ENCODE measurements around the gene SYNGAP1. TPM values are rescaled to one million over a fixed set of nuclear protein-coding genes. Genes with fewer than 3 reads are reported as not detected.

Gene SYNGAP1
- polyA plus RNA-seq, 3 donors, result 32.6 to 51.5 (median 33.5) TPM

DNA sequence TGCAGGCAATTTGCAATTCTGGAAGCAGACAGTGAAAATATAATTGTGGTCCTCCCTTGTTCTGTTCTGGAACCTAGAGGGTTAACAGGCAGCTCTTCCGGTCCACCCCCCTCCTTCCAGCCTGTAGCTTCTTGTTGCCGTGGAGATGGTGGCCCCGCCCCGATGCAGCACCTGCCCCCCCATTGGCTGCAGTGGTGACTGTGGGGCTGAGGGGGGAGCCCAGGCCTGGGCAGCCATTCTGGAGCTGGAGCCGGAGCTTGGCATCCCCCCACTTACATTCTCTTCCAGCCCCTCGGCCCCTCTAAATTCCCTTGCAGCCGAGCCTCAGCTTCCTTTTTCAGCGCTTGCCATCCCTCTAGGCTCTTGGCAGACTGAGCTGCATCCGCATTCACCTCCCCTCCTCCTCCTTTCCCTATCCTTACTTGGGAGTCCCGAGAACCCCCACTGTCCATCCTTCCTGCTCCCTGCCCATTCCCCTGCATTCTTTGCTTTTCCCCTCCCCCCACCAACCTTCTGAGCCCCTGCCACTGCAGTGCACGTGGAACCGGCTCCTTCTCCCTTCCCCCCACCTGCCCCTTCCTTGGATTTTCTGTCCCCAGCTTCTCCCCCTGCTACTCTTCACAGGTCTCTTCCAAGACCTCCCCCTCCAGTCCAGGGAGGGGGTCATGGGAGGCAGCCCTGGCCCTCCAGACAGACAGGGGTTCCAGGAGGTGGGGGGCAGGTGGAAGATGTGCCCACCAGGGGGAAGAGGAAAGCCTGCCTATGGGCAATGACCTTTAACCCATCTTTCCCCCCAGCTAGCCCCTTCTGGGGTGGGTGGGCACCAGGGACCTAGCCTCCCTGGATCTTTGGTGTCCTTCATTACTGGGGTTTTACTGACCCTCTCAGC lies 11.4 kb downstream of the SYNGAP1 start:
- DNase-seq (ENCODE audit: extremely low read depth in 1 of 11, low read depth in 9 of 11, low spot score in 4 of 11), result no peak

DNA sequence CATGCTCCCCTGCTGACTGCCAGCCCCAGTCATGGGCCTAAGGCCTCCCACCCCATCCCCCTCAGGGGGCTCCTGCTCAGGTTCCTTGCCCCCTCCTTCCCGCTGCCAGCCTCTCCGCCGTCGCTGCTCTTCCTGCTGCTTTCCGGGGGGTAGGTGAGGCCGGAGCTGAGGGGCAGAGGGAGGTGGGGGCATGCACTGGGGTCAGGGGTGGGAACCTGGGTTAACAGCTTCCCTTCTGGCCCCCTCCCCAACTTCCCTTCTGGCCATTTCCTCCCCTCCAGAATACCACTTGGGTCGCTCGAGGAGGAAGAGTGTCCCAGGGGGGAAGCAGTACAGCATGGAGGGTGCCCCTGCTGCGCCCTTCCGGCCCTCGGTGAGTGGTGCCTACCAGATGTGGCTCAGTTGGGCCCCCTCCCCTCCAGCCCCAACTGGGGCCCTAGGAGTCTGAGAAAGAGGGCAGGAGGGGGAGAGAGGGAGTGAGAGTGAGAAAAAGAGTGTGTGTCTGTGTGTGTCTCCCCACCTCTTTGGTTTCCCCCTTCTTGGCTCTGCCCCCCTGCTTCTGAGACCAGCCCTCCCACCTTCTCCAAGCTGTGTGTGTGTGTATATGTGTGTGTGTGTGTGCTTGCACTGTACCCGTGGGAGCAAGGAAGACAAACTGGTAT lies 12.1 kb downstream of the SYNGAP1 start:
- DNase-seq (ENCODE audit: extremely low read depth in 1 of 11, low read depth in 9 of 11, low spot score in 4 of 11), result no peak

DNA sequence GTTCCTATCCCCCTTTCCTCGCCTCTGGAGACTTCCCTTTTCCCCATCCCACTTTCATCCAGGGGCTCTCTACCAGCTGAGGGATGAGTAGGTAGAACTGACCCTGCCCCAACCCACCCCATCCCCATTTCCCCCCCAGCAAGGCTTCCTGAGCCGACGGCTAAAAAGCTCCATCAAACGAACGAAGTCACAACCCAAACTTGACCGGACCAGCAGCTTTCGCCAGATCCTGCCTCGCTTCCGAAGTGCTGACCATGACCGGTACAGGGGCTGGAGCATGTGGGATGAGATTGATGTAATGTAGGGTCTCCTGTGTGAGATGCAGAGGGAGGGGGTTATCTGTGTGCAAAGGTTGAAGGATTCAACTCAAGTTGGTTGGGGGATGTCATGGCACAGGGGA lies 12.7 kb downstream of the SYNGAP1 start:
- no peak for DNase-seq (ENCODE audit: extremely low read depth in 1 of 11, low read depth in 9 of 11, low spot score in 4 of 11)

DNA sequence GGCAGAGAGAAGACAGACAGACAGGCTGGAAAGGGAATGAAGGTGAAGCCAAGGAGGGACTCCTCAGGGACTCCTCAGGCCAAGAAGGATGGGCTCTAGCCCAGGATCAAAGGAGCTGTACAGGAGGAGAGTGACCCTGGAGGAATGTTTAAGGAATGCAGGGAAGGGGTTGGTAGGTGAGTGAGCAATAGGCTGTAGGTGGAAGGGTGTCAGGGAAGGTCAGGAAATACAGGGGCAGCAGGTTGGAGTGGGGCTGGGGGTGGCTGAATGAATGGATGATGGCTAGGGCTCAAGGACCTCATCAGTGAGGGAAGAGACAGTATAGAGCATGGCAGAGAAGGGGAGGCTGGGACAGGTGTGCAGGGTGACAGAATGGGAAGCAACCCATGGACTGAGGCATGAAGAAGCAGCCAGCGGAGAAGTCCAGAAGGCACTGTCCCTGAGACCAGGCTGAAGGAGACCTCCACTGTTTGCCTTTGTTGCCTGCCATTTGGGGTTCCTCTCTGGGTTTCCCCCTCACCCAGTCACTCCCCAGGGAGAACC lies 13.2 kb downstream of the SYNGAP1 start:
- no peak for DNase-seq (ENCODE audit: extremely low read depth in 1 of 11, low read depth in 9 of 11, low spot score in 4 of 11)

DNA sequence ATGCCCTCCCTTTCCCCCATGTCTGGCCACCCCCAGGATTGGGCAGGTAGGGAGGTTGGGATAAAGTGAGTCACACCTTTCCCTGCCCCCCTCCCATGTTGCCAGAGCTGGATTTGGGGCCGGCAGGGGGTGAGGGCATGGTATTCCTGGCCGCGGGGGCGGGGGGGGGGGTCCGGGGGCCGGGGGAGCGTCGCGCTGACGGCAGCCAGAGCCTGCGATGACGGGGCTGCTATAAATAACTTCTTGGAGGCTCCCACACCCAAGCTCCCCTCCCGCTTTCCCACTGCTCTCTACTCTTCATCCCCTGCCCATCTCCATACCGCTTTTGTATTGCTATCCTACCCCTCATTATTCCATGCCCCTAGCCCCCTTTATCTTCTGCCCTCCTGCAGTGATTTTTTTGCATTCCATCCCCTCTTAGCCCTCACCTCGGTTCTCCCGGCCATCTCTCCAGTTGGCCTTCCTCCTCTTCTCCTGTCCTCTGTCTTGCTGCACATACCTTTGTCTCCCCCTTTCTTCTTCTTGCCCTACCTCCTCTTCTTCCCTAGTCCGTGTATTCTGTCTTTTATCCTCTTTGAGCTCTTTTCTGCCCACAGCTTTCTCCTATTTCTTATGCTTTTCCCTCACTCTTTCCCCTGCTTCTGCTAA lies 13.8 kb downstream of the SYNGAP1 start:
- no peak for DNase-seq (ENCODE audit: extremely low read depth in 1 of 11, low read depth in 9 of 11, low spot score in 4 of 11)

DNA sequence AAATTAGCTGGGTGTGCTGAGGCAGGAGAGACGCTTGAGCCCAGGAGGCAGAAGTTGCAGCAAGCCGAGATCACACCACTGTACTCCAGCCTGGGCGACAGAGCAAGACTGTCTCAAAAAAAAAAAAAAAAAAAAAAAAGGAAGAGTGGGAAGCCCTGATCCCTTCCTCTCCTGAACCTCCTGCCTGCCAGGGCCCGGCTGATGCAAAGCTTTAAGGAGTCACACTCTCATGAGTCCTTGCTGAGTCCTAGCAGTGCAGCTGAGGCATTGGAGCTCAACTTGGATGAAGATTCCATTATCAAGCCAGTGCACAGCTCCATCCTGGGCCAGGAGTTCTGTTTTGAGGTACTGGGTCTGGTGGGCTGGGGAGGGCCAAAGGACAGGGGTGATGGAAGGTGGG lies 15.1 kb downstream of the SYNGAP1 start:
- DNase-seq (ENCODE audit: extremely low read depth in 1 of 11, low read depth in 9 of 11, low spot score in 4 of 11), result no peak

DNA sequence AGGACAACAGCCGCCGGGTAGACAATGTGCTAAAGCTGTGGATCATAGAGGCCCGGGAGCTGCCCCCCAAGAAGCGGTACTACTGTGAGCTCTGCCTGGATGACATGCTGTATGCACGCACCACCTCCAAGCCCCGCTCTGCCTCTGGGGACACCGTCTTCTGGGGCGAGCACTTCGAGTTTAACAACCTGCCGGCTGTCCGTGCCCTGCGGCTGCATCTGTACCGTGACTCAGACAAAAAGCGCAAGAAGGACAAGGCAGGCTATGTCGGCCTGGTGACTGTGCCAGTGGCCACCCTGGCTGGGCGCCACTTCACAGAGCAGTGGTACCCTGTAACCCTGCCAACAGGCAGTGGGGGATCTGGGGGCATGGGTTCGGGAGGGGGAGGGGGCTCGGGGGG lies 17.8 kb downstream of the SYNGAP1 start:
- no peak for DNase-seq (ENCODE audit: extremely low read depth in 1 of 11, low read depth in 9 of 11, low spot score in 4 of 11)

DNA sequence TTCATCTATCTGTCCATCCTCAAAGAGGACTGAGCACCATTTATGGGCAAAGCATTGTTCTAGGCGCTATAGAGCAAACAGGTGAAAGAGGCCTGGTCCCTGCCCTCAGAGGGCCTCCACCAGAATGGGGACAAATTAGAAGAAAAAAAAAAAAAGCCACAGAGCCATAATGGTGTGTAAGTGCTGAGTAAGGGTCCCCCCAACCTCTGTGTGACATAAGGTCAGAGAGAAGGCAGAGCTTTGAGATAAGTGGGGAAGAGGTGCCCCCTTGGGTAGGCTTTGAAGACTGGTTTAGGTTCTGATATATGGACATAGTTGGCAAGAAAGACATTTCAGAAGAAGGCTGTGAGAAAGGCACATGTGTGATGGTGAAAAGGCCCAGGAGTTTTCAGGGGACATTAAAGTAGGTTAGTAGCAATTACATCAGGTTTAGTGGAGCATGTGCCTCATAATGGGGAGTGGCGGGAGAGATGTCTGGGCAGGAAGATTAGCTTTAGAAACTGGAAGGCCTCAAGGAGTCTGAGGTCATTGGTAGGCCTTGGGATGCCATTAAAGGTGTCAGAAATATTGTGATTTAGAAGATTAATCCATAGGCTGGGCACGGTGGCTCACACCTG lies 19.2 kb downstream of the SYNGAP1 start:
- no peak for DNase-seq (ENCODE audit: extremely low read depth in 1 of 11, low read depth in 9 of 11, low spot score in 4 of 11)

DNA sequence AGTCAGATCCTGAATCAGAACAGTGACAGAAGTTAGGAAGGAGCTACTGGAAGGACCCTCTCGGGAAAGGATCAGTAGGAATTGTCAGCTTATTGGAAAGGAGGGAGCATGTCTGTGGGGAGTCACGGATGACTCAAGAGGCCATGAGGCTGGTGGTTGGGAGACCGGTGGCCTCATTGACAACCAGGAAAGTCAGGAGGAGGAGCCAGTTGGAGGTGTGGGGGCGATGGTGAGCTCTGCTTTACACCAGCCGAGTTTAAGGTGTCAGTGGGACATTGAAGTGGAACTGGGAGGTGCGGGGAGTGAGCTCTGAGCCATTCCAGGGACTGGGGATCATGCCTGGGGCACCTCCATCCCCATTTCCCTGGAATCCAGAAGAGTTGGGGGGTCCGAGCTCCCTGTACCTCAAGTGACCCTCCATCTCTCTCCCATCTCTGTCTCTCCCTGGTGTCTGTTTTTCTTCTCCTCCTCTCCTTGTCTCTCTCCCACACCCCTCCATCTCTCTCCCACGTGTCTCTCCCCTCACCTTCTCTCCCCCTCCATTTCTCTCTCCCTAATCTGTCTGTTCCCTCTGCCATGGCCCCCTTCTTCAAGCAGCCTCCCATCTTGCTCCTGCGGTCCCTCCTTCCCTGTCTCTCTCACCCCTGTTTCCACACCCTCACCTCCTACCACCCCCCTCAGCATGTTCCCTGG lies 20.2 kb downstream of the SYNGAP1 start:
- no peak for DNase-seq (ENCODE audit: extremely low read depth in 1 of 11, low read depth in 9 of 11, low spot score in 4 of 11)

DNA sequence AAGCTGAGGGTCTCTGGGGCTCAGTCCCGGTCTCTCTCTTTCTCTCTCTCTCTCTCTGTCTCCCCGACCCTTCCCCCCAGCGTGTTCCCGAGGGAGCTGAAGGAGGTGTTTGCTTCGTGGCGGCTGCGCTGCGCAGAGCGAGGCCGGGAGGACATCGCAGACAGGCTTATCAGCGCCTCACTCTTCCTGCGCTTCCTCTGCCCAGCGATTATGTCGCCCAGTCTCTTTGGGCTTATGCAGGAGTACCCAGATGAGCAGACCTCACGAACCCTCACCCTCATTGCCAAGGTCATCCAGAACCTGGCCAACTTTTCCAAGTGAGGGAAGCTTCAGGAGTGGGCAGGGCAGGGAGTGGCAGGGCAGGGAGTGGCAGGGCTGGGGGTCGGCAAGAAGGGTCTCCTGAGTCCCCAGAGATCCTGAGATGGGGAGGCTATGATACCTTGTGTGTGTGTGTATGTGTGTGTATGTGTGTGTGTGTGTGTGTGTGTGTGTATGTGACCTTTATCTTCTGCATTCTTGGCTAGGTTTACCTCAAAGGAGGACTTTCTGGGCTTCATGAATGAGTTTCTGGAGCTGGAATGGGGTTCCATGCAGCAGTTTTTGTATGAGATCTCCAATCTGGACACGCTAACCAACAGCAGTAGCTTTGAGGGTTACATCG lies 20.9 kb downstream of the SYNGAP1 start:
- no peak for DNase-seq (ENCODE audit: extremely low read depth in 1 of 11, low read depth in 9 of 11, low spot score in 4 of 11)

DNA sequence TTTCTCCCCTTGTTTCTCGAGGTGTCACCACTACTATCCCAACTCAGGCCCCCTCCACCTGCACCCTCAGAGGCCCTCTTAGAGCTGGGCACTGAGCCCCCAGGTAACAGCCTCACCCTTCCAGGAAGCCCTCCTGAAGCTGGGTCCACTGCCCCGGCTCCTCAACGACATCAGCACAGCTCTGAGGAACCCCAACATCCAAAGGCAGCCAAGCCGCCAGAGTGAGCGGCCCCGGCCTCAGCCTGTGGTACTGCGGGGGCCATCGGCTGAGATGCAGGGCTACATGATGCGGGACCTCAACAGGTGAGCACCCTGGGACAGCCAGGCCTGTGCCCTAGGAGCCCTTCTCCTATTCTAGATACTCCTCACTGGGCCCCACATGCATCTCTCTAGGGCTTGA lies 21.6 kb downstream of the SYNGAP1 start:
- no peak for DNase-seq (ENCODE audit: extremely low read depth in 1 of 11, low read depth in 9 of 11, low spot score in 4 of 11)

DNA sequence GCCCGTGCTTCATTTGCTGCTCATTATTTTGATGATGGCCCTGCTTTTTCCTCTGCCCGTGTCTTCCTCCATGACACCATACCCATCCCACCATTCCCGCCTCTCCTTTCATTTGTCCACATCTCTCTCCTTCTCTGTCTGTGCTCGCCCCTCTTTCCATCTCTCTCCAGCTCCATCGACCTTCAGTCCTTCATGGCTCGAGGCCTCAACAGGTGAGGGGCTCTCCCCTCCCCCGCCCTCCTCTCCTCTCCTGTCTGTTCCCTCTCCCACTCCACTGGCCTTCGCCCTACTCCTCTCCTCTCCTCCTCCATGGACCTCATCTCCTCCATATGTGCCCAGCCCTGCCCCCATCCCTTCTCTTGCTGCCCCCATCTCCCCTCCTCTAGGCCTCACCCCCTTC lies 22.4 kb downstream of the SYNGAP1 start:
- no peak for DNase-seq (ENCODE audit: extremely low read depth in 1 of 11, low read depth in 9 of 11, low spot score in 4 of 11)

DNA sequence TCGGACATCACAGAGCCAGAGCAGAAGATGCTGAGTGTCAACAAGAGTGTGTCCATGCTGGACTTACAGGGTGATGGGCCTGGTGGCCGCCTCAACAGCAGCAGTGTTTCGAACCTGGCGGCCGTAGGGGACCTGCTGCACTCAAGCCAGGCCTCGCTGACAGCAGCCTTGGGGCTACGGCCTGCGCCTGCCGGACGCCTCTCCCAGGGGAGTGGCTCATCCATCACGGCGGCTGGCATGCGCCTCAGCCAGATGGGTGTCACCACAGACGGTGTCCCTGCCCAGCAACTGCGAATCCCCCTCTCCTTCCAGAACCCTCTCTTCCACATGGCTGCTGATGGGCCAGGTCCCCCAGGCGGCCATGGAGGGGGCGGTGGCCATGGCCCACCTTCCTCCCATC lies 23.2 kb downstream of the SYNGAP1 start:
- DNase-seq (ENCODE audit: extremely low read depth in 1 of 11, low read depth in 9 of 11, low spot score in 4 of 11), result no peak

DNA sequence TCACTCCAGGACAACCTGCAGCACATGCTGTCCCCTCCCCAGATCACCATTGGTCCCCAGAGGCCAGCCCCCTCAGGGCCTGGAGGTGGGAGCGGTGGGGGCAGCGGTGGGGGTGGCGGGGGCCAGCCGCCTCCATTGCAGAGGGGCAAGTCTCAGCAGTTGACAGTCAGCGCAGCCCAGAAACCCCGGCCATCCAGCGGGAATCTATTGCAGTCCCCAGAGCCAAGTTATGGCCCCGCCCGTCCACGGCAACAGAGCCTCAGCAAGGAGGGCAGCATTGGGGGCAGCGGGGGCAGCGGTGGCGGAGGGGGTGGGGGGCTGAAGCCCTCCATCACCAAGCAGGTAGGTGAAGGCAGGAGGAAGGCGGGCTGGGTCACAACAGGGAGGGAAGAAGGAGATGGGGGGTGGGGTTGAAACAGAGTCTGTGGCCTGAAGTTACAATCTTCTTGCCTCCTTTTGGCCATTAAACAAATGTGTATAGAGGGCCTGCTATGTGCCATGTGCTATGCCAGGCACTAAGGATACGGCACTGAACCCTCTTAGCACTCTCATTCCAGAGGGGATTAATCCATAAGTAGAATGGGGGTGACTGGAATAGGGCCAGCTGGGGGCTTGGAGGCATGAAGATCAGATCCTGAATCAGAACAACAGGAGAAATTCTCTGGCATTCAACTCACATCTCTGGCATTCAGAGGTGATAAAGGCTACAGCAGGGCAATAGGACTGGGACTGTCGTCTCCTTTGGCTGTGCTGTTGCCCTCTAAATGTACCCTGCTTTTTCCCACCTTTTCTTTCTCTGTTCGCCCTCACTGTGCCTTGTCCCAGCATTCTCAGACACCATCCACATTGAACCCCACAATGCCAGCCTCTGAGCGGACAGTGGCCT lies 24.0 kb downstream of the SYNGAP1 start:
- DNase-seq (ENCODE audit: extremely low read depth in 1 of 11, low read depth in 9 of 11, low spot score in 4 of 11), result no peak

DNA sequence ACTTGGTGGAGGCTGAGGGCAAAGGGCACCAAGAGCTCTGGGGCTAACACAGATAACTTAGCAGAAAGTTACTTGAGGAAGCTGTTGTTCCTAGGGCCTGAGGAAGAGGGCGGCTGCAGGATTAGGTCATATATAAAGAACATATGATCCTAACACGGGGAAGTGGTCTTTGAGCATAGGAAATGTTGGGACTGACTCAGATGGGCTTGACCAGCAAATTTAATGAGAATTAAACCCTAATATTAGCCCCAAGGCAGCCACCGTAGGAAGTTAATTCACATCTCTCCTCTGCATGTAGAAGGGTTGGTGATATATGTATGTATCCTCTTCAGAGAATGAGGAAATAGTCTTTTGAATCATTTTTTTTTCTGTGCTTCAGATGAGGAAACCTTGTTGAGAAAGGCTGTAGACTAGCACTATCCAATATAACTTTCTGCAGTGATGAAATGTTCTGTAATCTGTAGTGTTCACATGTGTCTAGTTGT lies 25.3 kb downstream of the SYNGAP1 start:
- no peak for DNase-seq (ENCODE audit: extremely low read depth in 1 of 11, low read depth in 9 of 11, low spot score in 4 of 11)

DNA sequence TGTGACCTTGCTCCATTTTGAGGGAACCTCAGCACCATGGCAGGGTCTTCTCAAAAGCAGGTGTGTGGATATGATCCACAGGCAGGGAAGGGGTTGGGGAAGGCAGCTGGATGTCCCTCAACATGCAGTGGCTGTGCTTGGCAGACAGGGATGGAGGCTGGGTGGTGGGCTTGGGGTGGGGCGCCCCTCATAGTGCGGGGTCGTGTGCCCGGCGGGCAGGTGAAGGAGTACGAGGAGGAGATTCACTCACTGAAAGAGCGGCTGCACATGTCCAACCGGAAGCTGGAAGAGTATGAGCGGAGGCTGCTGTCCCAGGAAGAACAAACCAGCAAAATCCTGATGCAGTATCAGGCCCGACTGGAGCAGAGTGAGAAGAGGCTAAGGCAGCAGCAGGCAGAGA lies 26.5 kb downstream of the SYNGAP1 start:
- no peak for DNase-seq (ENCODE audit: extremely low read depth in 1 of 11, low read depth in 9 of 11, low spot score in 4 of 11)

DNA sequence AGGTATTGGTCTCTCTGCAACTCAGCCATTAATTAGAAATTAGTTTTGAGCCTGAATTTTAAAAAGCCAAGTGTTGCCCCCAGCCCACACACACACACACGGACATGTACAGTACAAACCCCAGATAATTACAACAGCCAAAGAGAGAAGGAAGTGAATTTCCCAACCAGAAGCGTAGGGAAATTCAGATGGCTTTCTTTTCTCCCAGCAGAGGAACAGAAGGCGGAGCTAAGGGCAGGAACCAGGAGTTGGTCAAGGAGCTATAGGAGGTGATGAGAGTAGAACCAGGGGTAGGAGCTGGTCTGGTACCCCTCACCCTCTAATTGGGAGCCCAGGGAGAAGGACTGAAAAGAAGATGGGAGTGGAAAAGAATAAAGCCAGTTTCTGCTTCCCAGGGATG lies 30.6 kb downstream of the SYNGAP1 start:
- no peak for DNase-seq (ENCODE audit: extremely low read depth in 1 of 11, low read depth in 9 of 11, low spot score in 4 of 11)

Data from renal cortex interstitium (tissue), 11 donors.